Mucosa of rectum (tissue), 2 donors: ENCODE results near the gene ANKRD61.
"Not testable (repeated sequence)": the region's sequence is repeated elsewhere in the genome, so short reads cannot be mapped to it uniquely, and the experiment has no call there.

Source experiments
- H3K27ac ChIP-seq, 2 donors: one replicate each; pipeline ENCODE4 v1.7.0; 2013; ENCODE audit warnings: inconsistent platforms in 2 of 2, low read depth in 2 of 2, low read length in 2 of 2
- H3K27me3 ChIP-seq, 2 donors: one replicate each; pipeline ENCODE4 v1.7.0; 2013; ENCODE audit warnings: low read length in 2 of 2; ENCODE audit not compliant: control insufficient read depth in 2 of 2, insufficient read depth in 2 of 2
- H3K36me3 ChIP-seq, 2 donors: one replicate each; pipeline ENCODE4 v1.7.0; 2013; ENCODE audit warnings: low read length in 2 of 2; ENCODE audit not compliant: control insufficient read depth in 2 of 2, insufficient read depth in 2 of 2
- H3K4me1 ChIP-seq, 2 donors: one replicate each; pipeline ENCODE4 v1.7.0; 2013; ENCODE audit warnings: low read length in 2 of 2, mild to moderate bottlenecking in 1 of 2; ENCODE audit not compliant: control insufficient read depth in 2 of 2, insufficient read depth in 2 of 2
- H3K4me3 ChIP-seq, 2 donors: one replicate each; pipeline ENCODE4 v1.7.0; 2013; ENCODE audit warnings: low read length in 2 of 2
- H3K9ac ChIP-seq, 2 donors: one replicate each; pipeline ENCODE4 v1.7.0; 2013; ENCODE audit warnings: low read length in 2 of 2, low read depth in 1 of 2, mild to moderate bottlenecking in 1 of 2
- H3K9me3 ChIP-seq, 2 donors: one replicate each; pipeline ENCODE4 v1.7.0; 2013; ENCODE audit warnings: low read length in 2 of 2; ENCODE audit not compliant: control insufficient read depth in 2 of 2
- donor health status: healthy.
- donor health status: Normal muscosa, but diverticular disease.

ANKRD61 gene

GRCh38 chr7:6030988-6031387 is at the start of gene ANKRD61:
Gene ANKRD61, plus strand, starts transcription at chr7:6031376. Its CDS starts 0 bp downstream, at chr7:6031376.
- H3K36me3 ChIP-seq = peaks cover 26 to 62% of the 10 kb centered on the region in 2 donors
- H3K9me3 ChIP-seq = no peaks in the 10 kb centered on the region
- peaks cover 11 to 28% of the 10 kb centered on the region in 2 donors for H3K4me1 ChIP-seq
- H3K27ac ChIP-seq = no peak within 1 kb of the TSS
- no peak within 1 kb of the TSS for H3K9ac ChIP-seq
- H3K4me3 ChIP-seq = no peak within 1 kb of the TSS
- H3K27me3 ChIP-seq = no peaks in the 10 kb centered on the region

- H3K27me3 ChIP-seq, H3K4me1 ChIP-seq, H3K27ac ChIP-seq, H3K9me3 ChIP-seq, H3K4me3 ChIP-seq, H3K9ac ChIP-seq: not testable (repeated sequence)
- peaks cover 9 to 22% of the 10 kb centered on the region in 2 donors for H3K36me3 ChIP-seq
These were observed 44.1 kb upstream of the ANKRD61 start for GRCh38 chr7:5987061-5987460.

- Histone ChIP-seq H3K27me3 (no peaks in the 10 kb centered on the region), H3K9me3 (no peaks in the 10 kb centered on the region), H3K27ac (no peak overlapping the region), H3K4me3 (no peak overlapping the region), H3K4me1 (no peaks in the 10 kb centered on the region), H3K9ac (no peak overlapping the region), H3K36me3 (peaks cover 22 to 34% of the 10 kb centered on the region in 2 donors)
These were observed 33.9 kb upstream of the ANKRD61 start for GRCh38 chr7:5997210-5997808.

- no peak overlapping the region for H3K27ac ChIP-seq
- peaks cover 1 to 4% of the 10 kb centered on the region in 2 donors for H3K36me3 ChIP-seq
- peaks cover 2 to 13% of the 10 kb centered on the region in 2 donors for H3K4me1 ChIP-seq
- peak overlapping the region; percentile 6 to 12 for H3K9ac ChIP-seq
- no peaks in the 10 kb centered on the region for H3K27me3 ChIP-seq
- no peaks in the 10 kb centered on the region for H3K9me3 ChIP-seq
- peak overlapping the region in 1 of 2 donors; percentile 7 for H3K4me3 ChIP-seq
These were observed 23.8 kb upstream of the ANKRD61 start for GRCh38 chr7:6007386-6007785.

GRCh38 chr7:6007835-6008590 is 23.2 kb upstream of the ANKRD61 start:
- H3K27me3 ChIP-seq, H3K27ac ChIP-seq, H3K36me3 ChIP-seq, H3K9me3 ChIP-seq: not testable (repeated sequence)
- H3K4me3 ChIP-seq = peak overlapping the region; percentile 85 to 86
- H3K4me1 ChIP-seq = peaks cover 6 to 17% of the 10 kb centered on the region in 2 donors
- peak overlapping the region; percentile 34 to 79 for H3K9ac ChIP-seq

- Histone ChIP-seq H3K4me1 (peaks cover 8 to 24% of the 10 kb centered on the region in 2 donors), H3K4me3 (peak within 1 kb of the TSS; percentile 85 to 86), H3K9me3 (no peaks in the 10 kb centered on the region), H3K9ac (peak within 1 kb of the TSS; percentile 79 to 84), H3K27ac (peak within 1 kb of the TSS; percentile 88 to 96), H3K36me3 (no peaks in the 10 kb centered on the region), H3K27me3 (no peaks in the 10 kb centered on the region)
These were observed 22.2 kb upstream of the ANKRD61 start, which contains the start of the genes AIMP2 and PMS2 for GRCh38 chr7:6008668-6009611. Gene AIMP2, plus strand, starts transcription at chr7:6009272. Its CDS starts 92 bp downstream, at chr7:6009364. Gene PMS2, minus strand, starts transcription at chr7:6009049. Its CDS starts 30 bp downstream, at chr7:6009019.

GRCh38 chr7:6010370-6010769 is 20.8 kb upstream of the ANKRD61 start:
- H3K36me3 ChIP-seq, H3K27me3 ChIP-seq, H3K4me3 ChIP-seq, H3K27ac ChIP-seq, H3K9me3 ChIP-seq: not testable (repeated sequence)
- Histone ChIP-seq H3K4me1 (peaks cover 8 to 24% of the 10 kb centered on the region in 2 donors), H3K9ac (peak overlapping the region in 1 of 2 donors; percentile 32)

GRCh38 chr7:6011541-6011940 is 19.6 kb upstream of the ANKRD61 start:
- H3K9me3 ChIP-seq = no peaks in the 10 kb centered on the region
- peak overlapping the region in 1 of 2 donors; percentile 26 for H3K9ac ChIP-seq
- no peak overlapping the region for H3K4me3 ChIP-seq
- peaks cover 8 to 13% of the 10 kb centered on the region in 2 donors for H3K36me3 ChIP-seq
- H3K27ac ChIP-seq = peak overlapping the region; percentile 78 to 89
- H3K27me3 ChIP-seq = no peaks in the 10 kb centered on the region
- H3K4me1 ChIP-seq = peaks cover 8 to 24% of the 10 kb centered on the region in 2 donors

- Histone ChIP-seq H3K9ac (peak overlapping the region in 1 of 2 donors; percentile 50), H3K9me3 (no peaks in the 10 kb centered on the region), H3K4me3 (peak overlapping the region in 1 of 2 donors; percentile 14), H3K36me3 (peaks cover 15 to 20% of the 10 kb centered on the region in 2 donors), H3K27ac (peak overlapping the region; percentile 78 to 89), H3K27me3 (no peaks in the 10 kb centered on the region), H3K4me1 (peaks cover 8 to 22% of the 10 kb centered on the region in 2 donors)
These were observed 18.6 kb upstream of the ANKRD61 start for GRCh38 chr7:6012355-6013104.
